Left forelimb (tissue), 1 donor: ENCODE data around the gene RAD9B.
A peak's percentile ranks its signal among the peaks of the same experiment; 100 is the strongest.
"Not testable (repeated sequence)": the region's sequence is repeated elsewhere in the genome, so short reads cannot be mapped to it uniquely, and the experiment has no call there.

Experiments used
- DNase-seq: peaks from one replicate; pipeline ENCODE4 v3.0.0-alpha.2; 2018; ENCODE audit warnings: low spot score

The RAD9B gene

GRCh38 chr12:110501752-110502738 lies at the start of gene RAD9B, which contains the start of gene VPS29:
Gene RAD9B, plus strand, starts transcription at chr12:110502331. Its CDS starts 7 bp downstream, at chr12:110502338.
Gene VPS29, minus strand, starts transcription at chr12:110502111. Its CDS starts 60 bp downstream, at chr12:110502051.
- DNase-seq, result peak; percentile 99

- no peak for DNase-seq
These were observed 48.4 kb upstream of the RAD9B start for GRCh38 chr12:110453569-110454296.

GRCh38 chr12:110458756-110459155 lies 43.4 kb upstream of the RAD9B start:
- DNase-seq, result no peak

GRCh38 chr12:110461189-110461588 lies 40.9 kb upstream of the RAD9B start:
- not testable (repeated sequence) for DNase-seq

- DNase-seq, result no peak
These were observed 37.1 kb upstream of the RAD9B start for GRCh38 chr12:110465024-110465423.

GRCh38 chr12:110465765-110466164 lies 36.4 kb upstream of the RAD9B start:
- not testable (repeated sequence) for DNase-seq

GRCh38 chr12:110466791-110467190 lies 35.3 kb upstream of the RAD9B start:
- no peak for DNase-seq

GRCh38 chr12:110467847-110468213 lies 34.3 kb upstream of the RAD9B start:
- no peak for DNase-seq

- peak; percentile 98 for DNase-seq
These were observed 33.7 kb upstream of the RAD9B start, which contains the start of the genes FAM216A and GPN3 for GRCh38 chr12:110468214-110469048. Gene FAM216A, plus strand, starts transcription at chr12:110468845. Its CDS starts 31 bp downstream, at chr12:110468876. Gene GPN3, minus strand, starts transcription at chr12:110468257. Its CDS starts 54 bp downstream, at chr12:110468203.

GRCh38 chr12:110475426-110475825 lies 26.7 kb upstream of the RAD9B start:
- no peak for DNase-seq

GRCh38 chr12:110498984-110499706 lies 3.0 kb upstream of the RAD9B start:
- no peak for DNase-seq

GRCh38 chr12:110501399-110501751 lies 756 bp upstream of the RAD9B start:
- no peak for DNase-seq

GRCh38 chr12:110503432-110503831 lies 1.3 kb downstream of the RAD9B start:
- no peak for DNase-seq

GRCh38 chr12:110505332-110505731 lies 3.2 kb downstream of the RAD9B start:
- no peak for DNase-seq

GRCh38 chr12:110508071-110508586 lies 6.0 kb downstream of the RAD9B start:
- DNase-seq, result no peak

- no peak for DNase-seq
These were observed 11.7 kb downstream of the RAD9B start for GRCh38 chr12:110513842-110514241.

GRCh38 chr12:110514363-110514762 lies 12.2 kb downstream of the RAD9B start:
- DNase-seq, result no peak

- DNase-seq, result no peak
These were observed 14.9 kb downstream of the RAD9B start for GRCh38 chr12:110516995-110517394.

GRCh38 chr12:110518014-110518413 lies 15.9 kb downstream of the RAD9B start:
- DNase-seq, result not testable (repeated sequence)

- not testable (repeated sequence) for DNase-seq
These were observed 19.0 kb downstream of the RAD9B start for GRCh38 chr12:110520876-110521712.
